Brain microvascular endothelial cell (primary cell): Measurements from ENCODE around the gene SPATC1L.

Experiments used
- DNase-seq: peaks from one replicate; pipeline ENCODE4 v3.0.0-alpha.2; 2020
- H3K27ac ChIP-seq: fragments of 250-450 bp; sonication (Bioruptor Pico); 2 replicates; pipeline ENCODE4 v1.5.1; 2020; ENCODE audit warnings: mild to moderate bottlenecking, moderate library complexity
- H3K27me3 ChIP-seq: fragments of 250-450 bp; sonication (Bioruptor Pico); replicated peaks from 2 replicates; pipeline ENCODE4 v1.5.1; 2020; ENCODE audit warnings: mild to moderate bottlenecking
- H3K36me3 ChIP-seq: fragments of 250-450 bp; sonication (Bioruptor Pico); replicated peaks from 2 replicates; pipeline ENCODE4 v1.5.1; 2020; ENCODE audit warnings: mild to moderate bottlenecking
- H3K4me3 ChIP-seq: 2 replicates; pipeline ENCODE4 v1.5.1; 2011; ENCODE audit warnings: low read depth, mild to moderate bottlenecking, control low read depth, low read length, moderate library complexity
- in situ Hi-C: cut with HindIII; loops from 2 replicates; pipeline ENCODE4 v1.10.0; 2017; ENCODE audit warnings: low sequenced_read_pairs, low pct_ligation_motif_present
- TF ChIP-seq, protein P1 (sequence below): IDR thresholded peaks from 2 replicates; pipeline ENCODE4 v1.5.1; 2011; ENCODE audit warnings: low read depth, mild to moderate bottlenecking, moderate library complexity, low read length, control low read depth, inconsistent platforms; ENCODE audit errors: missing control alignments

Gene SPATC1L

DNA sequence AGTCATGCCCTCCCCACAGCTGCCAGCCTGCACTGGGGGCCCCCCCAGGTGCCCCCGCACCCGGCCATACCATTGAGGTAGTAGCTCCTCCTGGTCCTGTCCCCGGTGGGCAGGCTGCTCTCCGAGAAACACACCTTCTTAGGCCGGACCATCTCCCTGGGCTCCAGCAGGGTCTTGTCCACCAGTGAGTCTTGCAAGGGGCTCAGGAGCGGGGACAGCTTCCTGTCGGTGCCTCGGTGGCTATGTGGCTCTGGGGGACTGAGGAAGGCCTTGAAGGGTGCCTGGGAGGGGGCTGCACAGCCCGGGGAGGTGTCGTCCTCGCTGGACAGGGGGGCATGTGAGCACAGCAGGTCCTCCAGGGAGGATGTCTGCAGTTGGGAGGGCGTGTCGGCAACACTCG lies 16.0 kb downstream of the SPATC1L start:
- DNase-seq, result no peak
- H3K27me3 ChIP-seq, result no peaks in the 10 kb centered on the region
- H3K36me3 ChIP-seq, result no peaks in the 10 kb centered on the region
- TF ChIP-seq, protein P1, sequence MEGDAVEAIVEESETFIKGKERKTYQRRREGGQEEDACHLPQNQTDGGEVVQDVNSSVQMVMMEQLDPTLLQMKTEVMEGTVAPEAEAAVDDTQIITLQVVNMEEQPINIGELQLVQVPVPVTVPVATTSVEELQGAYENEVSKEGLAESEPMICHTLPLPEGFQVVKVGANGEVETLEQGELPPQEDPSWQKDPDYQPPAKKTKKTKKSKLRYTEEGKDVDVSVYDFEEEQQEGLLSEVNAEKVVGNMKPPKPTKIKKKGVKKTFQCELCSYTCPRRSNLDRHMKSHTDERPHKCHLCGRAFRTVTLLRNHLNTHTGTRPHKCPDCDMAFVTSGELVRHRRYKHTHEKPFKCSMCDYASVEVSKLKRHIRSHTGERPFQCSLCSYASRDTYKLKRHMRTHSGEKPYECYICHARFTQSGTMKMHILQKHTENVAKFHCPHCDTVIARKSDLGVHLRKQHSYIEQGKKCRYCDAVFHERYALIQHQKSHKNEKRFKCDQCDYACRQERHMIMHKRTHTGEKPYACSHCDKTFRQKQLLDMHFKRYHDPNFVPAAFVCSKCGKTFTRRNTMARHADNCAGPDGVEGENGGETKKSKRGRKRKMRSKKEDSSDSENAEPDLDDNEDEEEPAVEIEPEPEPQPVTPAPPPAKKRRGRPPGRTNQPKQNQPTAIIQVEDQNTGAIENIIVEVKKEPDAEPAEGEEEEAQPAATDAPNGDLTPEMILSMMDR, result no peak
- H3K4me3 ChIP-seq, result no peak overlapping the region
- no peak overlapping the region for H3K27ac ChIP-seq
- in situ Hi-C loops, result no loop called here

DNA sequence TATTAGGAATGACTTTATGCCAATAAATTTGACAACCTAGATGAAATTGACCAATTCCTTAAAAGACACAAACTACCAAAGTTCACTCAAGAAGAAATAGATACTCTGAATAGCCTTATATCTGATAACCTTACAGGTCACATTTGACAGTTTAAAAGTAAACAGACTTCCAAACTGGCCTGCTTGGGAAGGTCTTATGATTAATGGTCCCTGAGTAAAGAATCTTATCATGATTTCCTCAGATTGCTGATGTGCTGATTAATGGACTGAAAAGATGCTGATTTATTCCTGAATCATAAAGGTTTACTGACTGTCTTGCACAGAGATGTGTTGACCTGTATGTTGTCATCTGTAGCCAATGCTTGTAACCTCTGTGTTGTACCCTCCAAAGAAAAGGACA lies 19.2 kb downstream of the SPATC1L start:
- H3K4me3 ChIP-seq, result no peak overlapping the region
- DNase-seq, result no peak
- TF ChIP-seq, protein P1, result no peak
- no peak overlapping the region for H3K27ac ChIP-seq
- in situ Hi-C loops, result no loop called here
- peaks cover 5% of the 10 kb centered on the region for H3K36me3 ChIP-seq
- no peaks in the 10 kb centered on the region for H3K27me3 ChIP-seq

GRCh38 chr21:46163380-46163779 lies 20.9 kb downstream of the SPATC1L start:
- Histone ChIP-seq H3K27ac (no peak overlapping the region), H3K36me3 (peaks cover 5% of the 10 kb centered on the region), H3K4me3 (no peak overlapping the region), H3K27me3 (no peaks in the 10 kb centered on the region)
- TF ChIP-seq, protein P1, result no peak
- in situ Hi-C loops, result no loop called here
- DNase-seq, result no peak

DNA sequence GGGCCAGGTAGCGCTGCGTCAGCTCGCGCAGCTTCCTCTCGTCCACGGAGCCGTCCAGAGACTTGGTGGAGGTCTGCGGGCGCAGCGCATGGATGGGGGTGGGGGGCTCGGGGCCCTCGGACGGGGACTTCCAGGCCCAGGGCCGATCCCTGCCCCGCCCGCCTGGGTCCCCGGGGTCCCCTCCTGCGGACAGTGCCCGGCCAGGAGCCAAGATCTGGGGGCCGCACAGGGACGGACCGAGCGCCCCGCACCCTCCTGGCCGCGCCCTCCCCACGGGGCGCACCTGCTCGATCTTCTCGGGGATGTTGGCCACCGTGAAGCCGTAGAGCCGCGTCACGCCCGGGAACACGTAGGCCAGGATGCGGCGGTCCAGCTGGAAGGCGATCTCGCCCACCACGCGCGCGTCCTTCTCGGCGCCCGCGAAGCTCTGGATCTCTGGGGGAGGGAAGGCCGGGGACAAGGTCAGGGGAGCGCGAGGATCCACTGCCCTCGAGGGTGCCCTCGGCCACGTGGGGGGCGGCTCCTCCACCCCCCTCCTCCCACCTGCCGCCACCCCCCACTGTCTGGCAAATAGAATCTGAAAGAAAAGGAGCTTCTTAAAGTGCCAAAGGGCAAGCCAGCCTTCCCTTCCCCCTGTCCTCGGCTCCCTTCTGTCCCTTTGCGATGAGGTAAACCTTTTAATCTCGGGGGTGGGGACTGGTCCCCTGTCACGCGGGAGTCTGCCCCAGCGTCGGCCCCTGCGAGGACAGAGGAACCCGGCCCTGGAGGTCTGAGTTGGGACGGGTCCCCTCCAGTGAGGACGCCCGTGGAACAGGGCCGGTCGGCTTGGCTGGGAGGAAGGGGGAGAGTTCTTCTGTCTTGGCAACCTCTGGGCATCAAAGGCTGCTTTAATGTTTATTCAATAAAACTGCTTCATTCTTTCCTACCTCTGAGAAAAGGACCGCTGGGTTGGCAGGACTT lies 22.3 kb downstream of the SPATC1L start:
- TF ChIP-seq, protein P1, result no peak
- no peaks in the 10 kb centered on the region for H3K27me3 ChIP-seq
- in situ Hi-C loops, result no loop called here
- H3K4me3 ChIP-seq, result no peak overlapping the region
- H3K27ac ChIP-seq, result no peak overlapping the region
- H3K36me3 ChIP-seq, result peaks cover 5% of the 10 kb centered on the region
- no peak for DNase-seq

- DNase-seq, result no peak
- peaks cover 5% of the 10 kb centered on the region for H3K36me3 ChIP-seq
- no peaks in the 10 kb centered on the region for H3K27me3 ChIP-seq
- TF ChIP-seq, protein P1, result no peak
- H3K4me3 ChIP-seq, result no peak overlapping the region
- no peak overlapping the region for H3K27ac ChIP-seq
- in situ Hi-C loops, result no loop called here
Observed at GRCh38 chr21:46160907-46161632, 23.2 kb downstream of the SPATC1L start.
